ENCODE results near the gene STT3A. TPM values are rescaled to one million over a fixed set of nuclear protein-coding genes. Genes with fewer than 3 reads are reported as not detected.

STT3A gene
- total and polyA plus RNA-seq, 2 experiments from 2014 or later = 91.7 to 156 TPM

- no peak for TF ChIP-seq CTCF (conservative IDR thresholded peaks at IDR 0.05; ENCODE audit: low read depth in 2 of 2)
Observed at GRCh38 chr11:125587480-125587879, 5.2 kb upstream of the STT3A start (continued).

- Histone ChIP-seq H3K79me2 (replicated peaks; ENCODE audit: insufficient read depth) (peaks cover 6% of the 10 kb centered on the region), H3F3A (replicated peaks; ENCODE audit: low read depth) (0 out of 2 replicates have a peak, but pooled peaks cover 2% of the 10 kb centered on the region), H3K36me3 (ENCODE audit: insufficient read depth) (peaks cover 11% of the 10 kb centered on the region), H2AFZ (no peak overlapping the region), H3K9me2 (ENCODE audit: insufficient read depth) (no peaks in the 10 kb centered on the region), H3K4me3 (no peak overlapping the region), H3K4me2 (no peak overlapping the region), H4K20me1 (replicated peaks; ENCODE audit: insufficient read depth) (no peaks in the 10 kb centered on the region; the same call in 1 of the 2 replicates), H3K27ac (ENCODE audit: low read depth) (no peak overlapping the region), H3K4me1 (ENCODE audit: insufficient read depth) (0 out of 2 replicates have a peak, but pooled peaks cover 4% of the 10 kb centered on the region), H3K27me3 (ENCODE audit: insufficient read depth) (no peaks in the 10 kb centered on the region)
- H3K4me3 Mint-ChIP-seq = no peak overlapping the region
- H3K4me1 Mint-ChIP-seq = peaks cover 5% of the 10 kb centered on the region
- no peak overlapping the region for H3K27ac Mint-ChIP-seq
- no peaks in the 10 kb centered on the region for H3K9me3 Mint-ChIP-seq
- DNase-seq (ENCODE audit: low spot score) (no peak), ATAC-seq (no peak)
- H3K36me3 Mint-ChIP-seq (ENCODE audit: low read depth) = peaks cover 17% of the 10 kb centered on the region
- peaks cover 3% of the 10 kb centered on the region for H3K27me3 Mint-ChIP-seq (ENCODE audit: insufficient read depth, low read depth, poor library complexity)
- TF ChIP-seq JUNB (IDR thresholded peaks at IDR 0.05; ENCODE audit: unreplicated experiment) (no peak), ZNF114 (CRISPR knock-in tag; IDR thresholded peaks at IDR 0.05) (no peak), CTCF (conservative IDR thresholded peaks at IDR 0.05; ENCODE audit: low read depth in 2 of 2) (no peak), NANOG (IDR thresholded peaks at IDR 0.05; ENCODE audit: borderline replicate concordance) (no peak)
Observed at GRCh38 chr11:125588505-125588904, 4.1 kb upstream of the STT3A start.

GRCh38 chr11:125591649-125592304 lies 875 bp upstream of the STT3A start:
- Histone ChIP-seq H3F3A (replicated peaks; ENCODE audit: low read depth) (0 out of 2 replicates have a peak, but pooled peaks cover 2% of the 10 kb centered on the region), H3K9me2 (ENCODE audit: insufficient read depth) (no peaks in the 10 kb centered on the region), H4K20me1 (replicated peaks; ENCODE audit: insufficient read depth) (peaks cover 14% of the 10 kb centered on the region; the same call in 1 of the 2 replicates), H3K36me3 (ENCODE audit: insufficient read depth) (0 out of 2 replicates have a peak, but pooled peaks cover 3% of the 10 kb centered on the region), H2AFZ (peak overlapping the region; percentile 94), H3K79me2 (replicated peaks; ENCODE audit: insufficient read depth) (peaks cover 39% of the 10 kb centered on the region), H3K4me3 (peak overlapping the region; percentile 64), H3K4me2 (peak overlapping the region; percentile 81), H3K27ac (ENCODE audit: low read depth) (peak overlapping the region; percentile 69), H3K27me3 (ENCODE audit: insufficient read depth) (no peaks in the 10 kb centered on the region), H3K4me1 (ENCODE audit: insufficient read depth) (0 out of 2 replicates have a peak, but pooled peaks cover 4% of the 10 kb centered on the region)
- DNase-seq (ENCODE audit: low spot score) = peak; percentile 54
- peak overlapping the region; percentile 92 for H3K4me3 Mint-ChIP-seq
- peak overlapping the region; percentile 97 for H3K27ac Mint-ChIP-seq
- no peaks in the 10 kb centered on the region for H3K9me3 Mint-ChIP-seq
- H3K36me3 Mint-ChIP-seq (ENCODE audit: low read depth) = peaks cover 8% of the 10 kb centered on the region
- H3K27me3 Mint-ChIP-seq (ENCODE audit: insufficient read depth, low read depth, poor library complexity) = peaks cover 3% of the 10 kb centered on the region
- peaks cover 11% of the 10 kb centered on the region for H3K4me1 Mint-ChIP-seq
- ATAC-seq = peak; percentile 31
- TF ChIP-seq ZNF462 (CRISPR knock-in tag; IDR thresholded peaks at IDR 0.05) = no peak
- no peak for TF ChIP-seq EZH2phosphoT487 (IDR thresholded peaks at IDR 0.05; ENCODE audit: unreplicated experiment)
- TF ChIP-seq NANOG (IDR thresholded peaks at IDR 0.05; ENCODE audit: borderline replicate concordance) = no peak

All from GM23338 (cell line).